Vagina (tissue), 2 donors: ENCODE measurements around the gene CARD10.
A peak's percentile ranks its signal among the peaks of the same experiment; 100 is the strongest.

Experiments
- POLR2A ChIP-seq, 2 donors: fragments of 450-650 bp; IDR thresholded peaks; one replicate each; pipeline ENCODE4 v1.6.1; 2017; ENCODE audit warnings: antibody characterized with exemption in 2 of 2, mild to moderate bottlenecking in 2 of 2, moderate library complexity in 2 of 2
- POLR2AphosphoS5 ChIP-seq, 2 donors: sonication (generic); formaldehyde crosslinking; IDR thresholded peaks; one replicate each; pipeline ENCODE4 v1.9.0; 2017; ENCODE audit warnings: antibody characterized with exemption in 2 of 2, mild to moderate bottlenecking in 2 of 2, low read depth in 1 of 2; ENCODE audit not compliant: insufficient read depth in 1 of 2
- TF ChIP-seq, protein P1 (sequence below), 3 experiments: fragments of 450-650 bp in 2 of 3; fragments of 200-600 bp in 1 of 3; sonication (generic) in 1 of 3; IDR thresholded peaks; one replicate each; pipeline ENCODE4 v1.5.1; 2017 to 2019; ENCODE audit warnings: antibody characterized with exemption in 3 of 3, mild to moderate bottlenecking in 2 of 3, moderate library complexity in 2 of 3

DNA sequence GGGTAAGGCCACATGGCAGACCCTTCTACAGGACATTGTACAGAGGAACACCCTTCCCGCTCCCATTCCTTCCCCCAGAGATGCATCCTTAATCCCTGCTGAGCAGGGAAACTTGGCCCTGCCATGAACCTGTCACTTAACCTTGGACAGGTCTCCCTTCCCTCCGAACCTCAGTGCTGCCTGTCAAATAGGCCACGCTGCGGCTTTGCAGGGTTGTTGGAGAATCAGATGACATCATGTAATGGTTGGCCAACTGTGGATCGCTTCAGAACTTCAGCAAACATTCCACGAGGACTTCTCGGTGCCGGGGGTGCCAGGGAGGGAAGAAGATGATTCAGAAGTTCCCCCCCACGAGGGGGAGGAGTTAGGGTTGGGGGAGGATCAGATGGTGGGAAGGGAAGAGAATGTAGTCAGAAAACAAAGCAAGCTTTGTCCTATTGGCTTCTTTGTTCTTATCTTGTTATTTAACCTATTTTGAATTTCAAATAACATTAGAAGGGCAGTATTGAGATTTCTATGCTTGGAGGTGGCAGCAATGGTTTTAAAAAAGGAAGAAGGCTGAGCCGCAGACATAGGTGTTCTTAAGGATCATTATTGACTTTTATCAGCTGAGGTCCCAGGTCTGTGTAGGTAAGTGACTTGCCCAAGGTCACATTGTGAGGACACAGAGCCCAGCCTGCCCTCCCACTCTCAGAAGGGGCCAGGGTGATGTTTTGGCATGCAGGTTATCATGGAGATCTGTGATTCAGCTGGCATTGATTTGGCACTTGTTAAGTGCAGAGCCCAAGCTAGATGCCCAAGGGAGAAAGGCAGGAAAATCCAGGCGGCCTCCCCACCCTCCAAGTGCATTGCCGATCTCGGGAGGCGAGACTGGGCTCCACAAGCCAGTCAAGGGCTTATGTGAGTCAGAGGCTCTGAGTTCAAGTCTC is 44.2 kb upstream of the CARD10 start:
- TF ChIP-seq, protein P1, sequence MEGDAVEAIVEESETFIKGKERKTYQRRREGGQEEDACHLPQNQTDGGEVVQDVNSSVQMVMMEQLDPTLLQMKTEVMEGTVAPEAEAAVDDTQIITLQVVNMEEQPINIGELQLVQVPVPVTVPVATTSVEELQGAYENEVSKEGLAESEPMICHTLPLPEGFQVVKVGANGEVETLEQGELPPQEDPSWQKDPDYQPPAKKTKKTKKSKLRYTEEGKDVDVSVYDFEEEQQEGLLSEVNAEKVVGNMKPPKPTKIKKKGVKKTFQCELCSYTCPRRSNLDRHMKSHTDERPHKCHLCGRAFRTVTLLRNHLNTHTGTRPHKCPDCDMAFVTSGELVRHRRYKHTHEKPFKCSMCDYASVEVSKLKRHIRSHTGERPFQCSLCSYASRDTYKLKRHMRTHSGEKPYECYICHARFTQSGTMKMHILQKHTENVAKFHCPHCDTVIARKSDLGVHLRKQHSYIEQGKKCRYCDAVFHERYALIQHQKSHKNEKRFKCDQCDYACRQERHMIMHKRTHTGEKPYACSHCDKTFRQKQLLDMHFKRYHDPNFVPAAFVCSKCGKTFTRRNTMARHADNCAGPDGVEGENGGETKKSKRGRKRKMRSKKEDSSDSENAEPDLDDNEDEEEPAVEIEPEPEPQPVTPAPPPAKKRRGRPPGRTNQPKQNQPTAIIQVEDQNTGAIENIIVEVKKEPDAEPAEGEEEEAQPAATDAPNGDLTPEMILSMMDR (IDR thresholded peaks at IDR 0.05): no peak
- TF ChIP-seq POLR2A (IDR thresholded peaks at IDR 0.05) (no peak), POLR2AphosphoS5 (IDR thresholded peaks at IDR 0.05; ENCODE audit: insufficient read depth in 1 of 2, low read depth in 1 of 2) (peak in 1 of 2 donors; percentile 78)
